ENCODE measurements around the gene SESN2.

DNA sequence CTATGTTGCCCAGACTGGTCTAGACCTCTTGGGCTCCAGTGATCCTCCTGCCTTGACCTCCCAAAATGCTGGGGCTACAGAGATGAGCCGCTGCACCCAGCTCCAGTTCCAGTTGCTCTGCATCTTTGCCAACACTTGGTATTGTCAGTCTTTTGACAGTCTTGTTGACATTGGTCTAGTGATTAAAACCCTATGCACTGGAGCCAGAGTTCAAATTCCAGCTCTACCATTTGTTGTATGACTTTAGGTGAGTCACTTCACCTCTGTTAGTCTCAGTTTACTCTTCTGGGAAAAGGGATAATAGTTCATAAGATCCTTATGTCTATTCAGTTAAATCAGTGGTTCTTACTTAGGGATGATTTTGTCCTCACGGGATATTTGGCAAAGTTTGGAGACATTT, 36.6 kb downstream of the SESN2 start:
- TF ChIP-seq TARDBP (IDR thresholded peaks at IDR 0.05) (no peak), FOXM1 (IDR thresholded peaks at IDR 0.05; ENCODE audit: borderline replicate concordance) (no peak), FOXK2 (IDR thresholded peaks at IDR 0.05) (no peak), SP1 (IDR thresholded peaks at IDR 0.05) (no peak), ARNT (IDR thresholded peaks at IDR 0.05) (no peak), BHLHE40 (IDR thresholded peaks at IDR 0.05; ENCODE audit: borderline replicate concordance) (no peak), LEF1 (IDR thresholded peaks at IDR 0.05; ENCODE audit: borderline replicate concordance) (no peak)
- TF ChIP-seq, protein P1, sequence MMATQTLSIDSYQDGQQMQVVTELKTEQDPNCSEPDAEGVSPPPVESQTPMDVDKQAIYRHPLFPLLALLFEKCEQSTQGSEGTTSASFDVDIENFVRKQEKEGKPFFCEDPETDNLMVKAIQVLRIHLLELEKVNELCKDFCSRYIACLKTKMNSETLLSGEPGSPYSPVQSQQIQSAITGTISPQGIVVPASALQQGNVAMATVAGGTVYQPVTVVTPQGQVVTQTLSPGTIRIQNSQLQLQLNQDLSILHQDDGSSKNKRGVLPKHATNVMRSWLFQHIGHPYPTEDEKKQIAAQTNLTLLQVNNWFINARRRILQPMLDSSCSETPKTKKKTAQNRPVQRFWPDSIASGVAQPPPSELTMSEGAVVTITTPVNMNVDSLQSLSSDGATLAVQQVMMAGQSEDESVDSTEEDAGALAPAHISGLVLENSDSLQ (IDR thresholded peaks at IDR 0.05): no peak
